Right cardiac atrium (tissue), 5 donors: ENCODE measurements around the gene VOPP1. TPM values are rescaled to one million over a fixed set of nuclear protein-coding genes. Genes with fewer than 3 reads are reported as not detected.
A peak's percentile ranks its signal among the peaks of the same experiment; 100 is the strongest.

ENCODE experiments used
- ATAC-seq, 2 donors: fragments of 200-7000 bp; cut with Tn5 transposase; one replicate each; pipeline versions ENCODE4 v1.8.0 to v1.9.1; 2020; ENCODE audit warnings: moderate library complexity in 2 of 2, mild to moderate bottlenecking in 1 of 2
- DNase-seq, 3 donors: peaks; one replicate each; pipeline ENCODE4 v3.0.0-alpha.2; 2020
- H3K27ac ChIP-seq: one replicate; pipeline ENCODE4 v1.5.1; 2013; ENCODE audit warnings: mild to moderate bottlenecking, low read length, control low read depth, moderate library complexity
- H3K27me3 ChIP-seq: one replicate; pipeline ENCODE4 v1.6.1; 2013; ENCODE audit not compliant: control insufficient read depth, insufficient read depth
- H3K4me1 ChIP-seq: one replicate; pipeline ENCODE4 v1.6.1; 2013; ENCODE audit warnings: low read length; ENCODE audit not compliant: control insufficient read depth, insufficient read depth
- H3K4me3 ChIP-seq: one replicate; pipeline ENCODE4 v1.5.1; 2013; ENCODE audit warnings: low read length, control low read depth
- H3K9me3 ChIP-seq: one replicate; pipeline ENCODE4 v1.6.1; 2013; ENCODE audit warnings: low read length; ENCODE audit not compliant: control insufficient read depth
- whole genome bisulfite sequencing: extraction: QIAGEN DNeasy Blood & Tissue Kit; methylation state at CpG from one replicate; pipeline ENCODE4 v1.1.7; 2013; 5-methylcytosine and 5-hydroxymethylcytosine counted together
- intact Hi-C, 4 donors: fragments of 100-400 bp; cut with DNase I; formaldehyde crosslinking; loops; one replicate each; pipeline versions ENCODE4 v1.11.0 to v1.14.0; 2022 to 2023
- polyA plus RNA-seq: library from polyadenylated mRNA; stranded (reverse); fragments of 200-250 nt; gene quantifications from one replicate; pipeline ENCODE4 v1.2.3, GENCODE V29; 2013
- total RNA-seq, 4 donors: library from RNA; stranded (reverse); fragmentation: NEBNext Ultra II Directional; extraction: Animal tissue kit (Norgen Biotek cat#: 25700); gene quantifications; one replicate each; pipeline ENCODE4 v1.2.1, GENCODE V29; 2021
- donor health status: healthy with polysubstance abuse.
- donor health status: DM: no; HTN: yes; CAD: no.
- donor health status: DM: no; HTN: no; CAD: no.
- donor health status: DM: no; HTN: yes; CAD: no; lungs with severe emphysema.
- donor health status: DM: yes; HTN: yes; CAD: no.

VOPP1 gene
- total and polyA plus RNA-seq, 5 donors = 12.7 to 21.8 (median 20.7) TPM

- H3K4me1 ChIP-seq = no peaks in the 10 kb centered on the region
- H3K9me3 ChIP-seq = no peaks in the 10 kb centered on the region
- intact Hi-C loops = loop anchor here in 2 of 4 donors (10.0 kb wide), 2 partner anchors 160 to 310 kb away; no protein-coding TSS in a partner anchor
- WGBS = 94% methylated on average over 10 of the region's 10 CpGs
- H3K27me3 ChIP-seq = no peaks in the 10 kb centered on the region
- no peak for ATAC-seq
- DNase-seq = no peak
- no peak overlapping the region for H3K4me3 ChIP-seq
- no peak overlapping the region for H3K27ac ChIP-seq
Measured at GRCh38 chr7:55594414-55594813, 22.1 kb upstream of the VOPP1 start.

GRCh38 chr7:55593515-55594318 is 21.4 kb upstream of the VOPP1 start:
- peak; percentile 64 to 83 (median 83) for DNase-seq
- intact Hi-C loops = loop anchor here in 2 of 4 donors (10.0 kb wide), 2 partner anchors 159 to 309 kb away; no protein-coding TSS in a partner anchor
- H3K9me3 ChIP-seq = no peaks in the 10 kb centered on the region
- H3K27ac ChIP-seq = no peak overlapping the region
- no peaks in the 10 kb centered on the region for H3K27me3 ChIP-seq
- H3K4me1 ChIP-seq = no peaks in the 10 kb centered on the region
- peak; percentile 43 to 71 for ATAC-seq
- WGBS = 72% methylated on average over 14 of the region's 14 CpGs
- H3K4me3 ChIP-seq = no peak overlapping the region

DNA sequence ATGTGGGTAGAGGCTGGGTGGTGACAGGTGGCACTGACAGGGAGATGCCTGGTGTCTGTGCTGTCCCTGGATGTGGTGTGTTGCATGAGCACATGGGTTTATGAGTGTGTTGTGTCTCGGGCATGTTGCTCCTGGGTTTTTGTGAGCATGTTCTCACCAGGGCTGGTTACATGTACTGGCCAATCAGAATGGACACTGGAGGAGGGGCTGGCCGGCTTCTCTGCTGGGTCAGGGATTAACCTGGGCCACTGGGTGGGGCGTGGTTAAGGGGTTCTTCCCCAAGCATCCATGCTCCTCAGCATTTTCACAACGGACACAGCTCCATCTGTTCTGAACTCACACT is 20.8 kb upstream of the VOPP1 start:
- Histone ChIP-seq H3K27me3 (no peaks in the 10 kb centered on the region), H3K27ac (no peak overlapping the region), H3K4me1 (no peaks in the 10 kb centered on the region), H3K9me3 (no peaks in the 10 kb centered on the region), H3K4me3 (no peak overlapping the region)
- DNase-seq = no peak
- intact Hi-C loops = loop anchor here in 2 of 4 donors (10.0 kb wide), 2 partner anchors 158 to 308 kb away; no protein-coding TSS in a partner anchor
- ATAC-seq = no peak
- WGBS = 68% methylated on average over 4 of the region's 4 CpGs

DNA sequence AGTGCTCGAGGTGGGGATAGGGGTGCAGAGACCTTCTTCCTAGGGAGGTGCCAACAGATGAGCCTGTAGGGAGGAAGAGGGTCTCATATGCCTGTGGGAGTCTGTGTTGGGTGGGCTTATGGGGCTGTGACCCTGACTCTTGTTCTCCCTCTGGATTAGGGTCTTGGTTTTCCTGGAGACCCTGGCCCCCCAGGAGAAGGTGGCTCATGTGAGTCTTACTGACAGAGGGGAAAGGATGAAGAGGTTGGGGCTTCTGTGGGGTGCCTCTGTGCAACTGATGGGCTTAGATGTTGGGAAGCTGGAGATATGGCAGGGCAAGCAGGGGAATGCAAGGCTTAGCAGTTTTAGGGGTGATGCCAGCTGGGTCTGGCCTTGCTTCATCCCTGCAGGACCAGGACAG is 20.2 kb upstream of the VOPP1 start:
- intact Hi-C loops = loop anchor here in 2 of 4 donors (10.0 kb wide), 2 partner anchors 158 to 308 kb away; no protein-coding TSS in a partner anchor
- DNase-seq = no peak
- Histone ChIP-seq H3K4me1 (no peaks in the 10 kb centered on the region), H3K9me3 (no peaks in the 10 kb centered on the region), H3K27ac (no peak overlapping the region), H3K27me3 (no peaks in the 10 kb centered on the region), H3K4me3 (no peak overlapping the region)
- ATAC-seq = no peak
- WGBS = 83% methylated on average over 1 of the region's 1 CpG

DNA sequence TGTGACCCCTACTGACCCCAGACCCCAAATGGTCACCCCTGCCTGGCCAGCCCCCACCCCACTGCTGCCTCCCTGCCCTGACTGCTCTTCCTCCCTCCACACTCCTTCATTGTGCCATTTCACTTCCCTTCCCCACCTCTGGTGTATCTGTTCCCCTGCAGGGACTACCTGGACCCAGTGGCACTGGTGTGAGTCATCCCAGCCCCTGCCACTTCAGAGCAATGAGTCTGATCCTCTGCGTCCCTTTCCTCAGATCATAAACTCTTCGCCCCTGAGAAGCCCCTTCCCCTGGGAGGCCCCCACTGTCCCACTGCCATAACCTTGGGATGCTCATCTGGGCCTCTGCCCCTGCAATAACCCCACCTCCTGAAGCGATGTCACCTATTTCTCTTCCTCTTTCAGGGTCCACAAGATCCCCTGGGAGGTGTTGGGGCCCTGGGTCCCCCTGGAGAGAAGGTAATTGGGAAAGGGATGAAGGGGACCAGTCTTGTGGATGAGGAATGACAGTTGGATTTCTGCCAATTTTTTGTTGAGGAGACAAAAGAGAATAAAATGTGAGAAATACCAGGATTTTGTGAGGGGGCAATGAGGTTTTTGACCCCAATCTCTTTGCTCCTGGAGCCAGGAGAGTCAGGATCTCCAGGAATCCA is 19.1 kb upstream of the VOPP1 start:
- Histone ChIP-seq H3K9me3 (no peaks in the 10 kb centered on the region), H3K27ac (no peak overlapping the region), H3K4me1 (no peaks in the 10 kb centered on the region), H3K27me3 (no peaks in the 10 kb centered on the region), H3K4me3 (no peak overlapping the region)
- DNase-seq (no peak), ATAC-seq (no peak)
- intact Hi-C loops = loop anchor here in 2 of 4 donors (10.0 kb wide), 2 partner anchors 157 to 307 kb away; no protein-coding TSS in a partner anchor
- WGBS = 85% methylated on average over 3 of the region's 3 CpGs

- 78% methylated on average over 8 of the region's 8 CpGs for WGBS
Measured at GRCh38 chr7:55590517-55591281, 18.4 kb upstream of the VOPP1 start.

GRCh38 chr7:55589905-55590304 is 17.6 kb upstream of the VOPP1 start:
- DNase-seq = no peak
- WGBS = 94% methylated on average over 1 of the region's 1 CpG

More at GRCh38 chr7:55590517-55591281, 18.4 kb upstream of the VOPP1 start:
- Histone ChIP-seq H3K4me1 (no peaks in the 10 kb centered on the region), H3K27me3 (no peaks in the 10 kb centered on the region), H3K4me3 (no peak overlapping the region), H3K9me3 (no peaks in the 10 kb centered on the region), H3K27ac (no peak overlapping the region)
- DNase-seq (no peak), ATAC-seq (no peak)
- intact Hi-C loops = loop anchor here in 2 of 4 donors (10.0 kb wide), 2 partner anchors 156 to 306 kb away; no protein-coding TSS in a partner anchor

GRCh38 chr7:55588976-55589604 is 16.8 kb upstream of the VOPP1 start:
- H3K4me1 ChIP-seq = no peaks in the 10 kb centered on the region
- no peak overlapping the region for H3K27ac ChIP-seq
- no peak for DNase-seq
- intact Hi-C loops = no loop called here
- no peaks in the 10 kb centered on the region for H3K27me3 ChIP-seq
- WGBS = 77% methylated on average over 8 of the region's 8 CpGs
- H3K4me3 ChIP-seq = no peak overlapping the region
- no peaks in the 10 kb centered on the region for H3K9me3 ChIP-seq
- no peak for ATAC-seq

More at GRCh38 chr7:55589905-55590304, 17.6 kb upstream of the VOPP1 start:
- no peak overlapping the region for H3K4me3 ChIP-seq
- no peak overlapping the region for H3K27ac ChIP-seq
- no peaks in the 10 kb centered on the region for H3K4me1 ChIP-seq
- ATAC-seq = no peak
- intact Hi-C loops = loop anchor here in 2 of 4 donors (10.0 kb wide), 2 partner anchors 155 to 305 kb away; no protein-coding TSS in a partner anchor
- no peaks in the 10 kb centered on the region for H3K9me3 ChIP-seq
- no peaks in the 10 kb centered on the region for H3K27me3 ChIP-seq

DNA sequence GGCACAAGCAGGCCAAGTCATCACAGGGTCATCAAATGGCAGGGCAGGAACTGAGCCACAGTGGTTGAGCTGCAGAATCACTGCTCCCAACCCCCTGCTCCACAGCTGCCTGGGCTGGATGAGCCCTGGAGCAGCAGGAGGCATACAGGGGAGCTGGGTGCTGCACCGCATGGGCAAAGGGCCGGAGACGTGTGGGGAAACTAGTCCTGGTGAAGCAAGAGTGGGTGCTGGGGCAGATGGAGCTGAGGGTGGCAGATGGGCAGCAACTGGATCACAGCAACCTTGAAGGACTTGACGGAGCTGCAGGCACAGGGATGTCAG is 16.0 kb upstream of the VOPP1 start:
- H3K27me3 ChIP-seq = no peaks in the 10 kb centered on the region
- 78% methylated on average over 4 of the region's 4 CpGs for WGBS
- no peak overlapping the region for H3K27ac ChIP-seq
- DNase-seq = no peak
- no peaks in the 10 kb centered on the region for H3K9me3 ChIP-seq
- intact Hi-C loops = no loop called here
- ATAC-seq = no peak
- H3K4me1 ChIP-seq = no peaks in the 10 kb centered on the region
- no peak overlapping the region for H3K4me3 ChIP-seq

- H3K27ac ChIP-seq = no peak overlapping the region
- no peaks in the 10 kb centered on the region for H3K4me1 ChIP-seq
- no peak overlapping the region for H3K4me3 ChIP-seq
- no peak for ATAC-seq
- no peak for DNase-seq
- H3K9me3 ChIP-seq = no peaks in the 10 kb centered on the region
- no peaks in the 10 kb centered on the region for H3K27me3 ChIP-seq
- 75% methylated on average over 8 of the region's 8 CpGs for WGBS
- intact Hi-C loops = no loop called here
Measured at GRCh38 chr7:55587687-55588378, 15.5 kb upstream of the VOPP1 start.
